Astrocyte (in vitro differentiated cells and primary cell): Measurements from ENCODE around the gene NUMB. TPM values are rescaled to one million over a fixed set of nuclear protein-coding genes. Genes with fewer than 3 reads are reported as not detected.
"Not testable (repeated sequence)": the region's sequence is repeated elsewhere in the genome, so short reads cannot be mapped to it uniquely, and the experiment has no call there.

Experiments
- DNase-seq: peaks from one replicate; pipeline ENCODE4 v3.0.0-alpha.2; 2010; ENCODE audit warnings: low read depth
- FAIRE-seq: peaks from 2 replicates; lab custom pipeline; 2011; peaks lifted over from hg19 to GRCh38; lab: Jason Lieb, UNC
- H2AFZ ChIP-seq: 2 replicates; pipeline ENCODE4 v1.6.0; 2012; ENCODE audit warnings: low read depth, low read length, inconsistent platforms
- H3K27ac ChIP-seq: 2 replicates; pipeline ENCODE4 v1.5.1; 2011; ENCODE audit warnings: low read depth, low read length, inconsistent platforms
- H3K27me3 ChIP-seq: 2 replicates; pipeline ENCODE4 v1.6.0; 2011; ENCODE audit warnings: low read length, inconsistent platforms; ENCODE audit not compliant: insufficient read depth
- H3K36me3 ChIP-seq: 2 replicates; pipeline ENCODE4 v1.5.1; 2011; ENCODE audit warnings: low read length, inconsistent platforms; ENCODE audit not compliant: insufficient read depth
- H3K4me1 ChIP-seq: 2 replicates; pipeline ENCODE4 v1.5.1; 2011; ENCODE audit warnings: low read length, inconsistent platforms; ENCODE audit not compliant: insufficient read depth
- H3K4me2 ChIP-seq: 2 replicates; pipeline ENCODE4 v1.6.0; 2012; ENCODE audit warnings: low read length, inconsistent platforms
- H3K4me3 ChIP-seq: 2 replicates; pipeline ENCODE4 v1.5.1; 2011; ENCODE audit warnings: low read depth, mild to moderate bottlenecking, low read length, inconsistent platforms; ENCODE audit not compliant: insufficient read depth
- H3K79me2 ChIP-seq: 2 replicates; pipeline ENCODE4 v1.6.0; 2012; ENCODE audit warnings: mild to moderate bottlenecking, low read length, inconsistent platforms; ENCODE audit not compliant: insufficient read depth
- H3K9ac ChIP-seq: 2 replicates; pipeline ENCODE4 v1.6.0; 2012; ENCODE audit warnings: mild to moderate bottlenecking, low read length, inconsistent platforms
- H3K9me3 ChIP-seq: 2 replicates; pipeline ENCODE4 v1.5.1; 2012; ENCODE audit warnings: low read depth, mild to moderate bottlenecking, low read length, inconsistent platforms; ENCODE audit not compliant: insufficient read depth
- H4K20me1 ChIP-seq: 2 replicates; pipeline ENCODE4 v1.6.0; 2012; ENCODE audit warnings: low read length, inconsistent platforms; ENCODE audit not compliant: insufficient read depth
- H3K27ac Mint-ChIP-seq: one replicate; pipeline ENCODE4 v1.8.0; 2021; ENCODE audit warnings: mild to moderate bottlenecking, mixed read lengths; ENCODE audit not compliant: unreplicated experiment
- H3K27me3 Mint-ChIP-seq: one replicate; pipeline ENCODE4 v1.8.0; 2021; ENCODE audit warnings: low read depth, mixed read lengths; ENCODE audit not compliant: unreplicated experiment
- H3K36me3 Mint-ChIP-seq: one replicate; pipeline ENCODE4 v1.8.0; 2021; ENCODE audit warnings: low read depth, mixed read lengths; ENCODE audit not compliant: unreplicated experiment
- H3K4me1 Mint-ChIP-seq: one replicate; pipeline ENCODE4 v1.8.0; 2021; ENCODE audit warnings: low read depth, mixed read lengths; ENCODE audit not compliant: unreplicated experiment
- H3K4me3 Mint-ChIP-seq: one replicate; pipeline ENCODE4 v1.8.0; 2021; ENCODE audit warnings: mild to moderate bottlenecking, moderate library complexity, mixed read lengths; ENCODE audit not compliant: unreplicated experiment
- H3K9me3 Mint-ChIP-seq: one replicate; pipeline ENCODE4 v1.8.0; 2021; ENCODE audit warnings: mild to moderate bottlenecking, mixed read lengths; ENCODE audit not compliant: unreplicated experiment
- EZH2 ChIP-seq: IDR thresholded peaks from 2 replicates; pipeline ENCODE4 v1.6.1; 2012; ENCODE audit warnings: mild to moderate bottlenecking, low read length, inconsistent platforms; ENCODE audit not compliant: insufficient read depth
- total RNA-seq: library from RNA; stranded (reverse); gene quantifications from 2 replicates; pipeline ENCODE4 v1.2.1, GENCODE V29; 2021
- TF ChIP-seq, protein P1 (sequence below): IDR thresholded peaks from 2 replicates; pipeline ENCODE4 v1.5.1; 2011; ENCODE audit warnings: low read depth, mild to moderate bottlenecking, inconsistent platforms, low read length, moderate library complexity; ENCODE audit not compliant: insufficient read depth

The NUMB gene
- total RNA-seq, 1 donor from 2014 or later: 93.9 TPM

DNA sequence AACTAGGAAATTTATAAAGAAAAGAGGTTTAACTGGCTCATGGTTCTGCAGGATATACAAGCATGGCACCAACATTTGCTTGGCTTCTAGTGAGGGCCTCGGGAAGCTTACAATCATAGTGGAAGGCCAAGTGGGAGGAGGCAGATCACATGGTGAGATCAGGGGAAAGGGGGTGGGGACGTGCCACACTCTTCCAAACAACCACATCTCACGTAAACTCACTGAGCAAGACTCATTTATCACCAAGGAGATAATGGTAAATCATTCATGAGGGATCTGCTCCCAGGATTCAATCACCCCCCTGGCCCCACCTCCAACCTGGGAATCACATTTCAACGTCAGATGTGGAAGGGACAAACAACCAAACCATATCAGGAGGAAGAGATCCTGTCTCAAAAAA lies 35.8 kb downstream of the NUMB start:
- Histone ChIP-seq H3K4me2 (no peak overlapping the region), H3K79me2 (peaks cover 92% of the 10 kb centered on the region), H3K4me1 (peaks cover 7% of the 10 kb centered on the region), H3K9ac (no peak overlapping the region), H3K36me3 (peaks cover 5% of the 10 kb centered on the region), H3K27me3 (no peaks in the 10 kb centered on the region), H4K20me1 (peaks cover 58% of the 10 kb centered on the region), H3K27ac (no peak overlapping the region), H2AFZ (no peak overlapping the region), H3K9me3 (no peaks in the 10 kb centered on the region), H3K4me3 (no peak overlapping the region)
- peaks cover 10% of the 10 kb centered on the region for H3K36me3 Mint-ChIP-seq
- no peaks in the 10 kb centered on the region for H3K27me3 Mint-ChIP-seq
- no peak for FAIRE-seq
- no peak for DNase-seq
- TF ChIP-seq EZH2: no peak
- TF ChIP-seq, protein P1, sequence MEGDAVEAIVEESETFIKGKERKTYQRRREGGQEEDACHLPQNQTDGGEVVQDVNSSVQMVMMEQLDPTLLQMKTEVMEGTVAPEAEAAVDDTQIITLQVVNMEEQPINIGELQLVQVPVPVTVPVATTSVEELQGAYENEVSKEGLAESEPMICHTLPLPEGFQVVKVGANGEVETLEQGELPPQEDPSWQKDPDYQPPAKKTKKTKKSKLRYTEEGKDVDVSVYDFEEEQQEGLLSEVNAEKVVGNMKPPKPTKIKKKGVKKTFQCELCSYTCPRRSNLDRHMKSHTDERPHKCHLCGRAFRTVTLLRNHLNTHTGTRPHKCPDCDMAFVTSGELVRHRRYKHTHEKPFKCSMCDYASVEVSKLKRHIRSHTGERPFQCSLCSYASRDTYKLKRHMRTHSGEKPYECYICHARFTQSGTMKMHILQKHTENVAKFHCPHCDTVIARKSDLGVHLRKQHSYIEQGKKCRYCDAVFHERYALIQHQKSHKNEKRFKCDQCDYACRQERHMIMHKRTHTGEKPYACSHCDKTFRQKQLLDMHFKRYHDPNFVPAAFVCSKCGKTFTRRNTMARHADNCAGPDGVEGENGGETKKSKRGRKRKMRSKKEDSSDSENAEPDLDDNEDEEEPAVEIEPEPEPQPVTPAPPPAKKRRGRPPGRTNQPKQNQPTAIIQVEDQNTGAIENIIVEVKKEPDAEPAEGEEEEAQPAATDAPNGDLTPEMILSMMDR: no peak
- H3K9me3 Mint-ChIP-seq: no peaks in the 10 kb centered on the region
- peaks cover 6% of the 10 kb centered on the region for H3K4me1 Mint-ChIP-seq
- H3K4me3 Mint-ChIP-seq: no peak overlapping the region
- H3K27ac Mint-ChIP-seq: peak overlapping the region; percentile 27

DNA sequence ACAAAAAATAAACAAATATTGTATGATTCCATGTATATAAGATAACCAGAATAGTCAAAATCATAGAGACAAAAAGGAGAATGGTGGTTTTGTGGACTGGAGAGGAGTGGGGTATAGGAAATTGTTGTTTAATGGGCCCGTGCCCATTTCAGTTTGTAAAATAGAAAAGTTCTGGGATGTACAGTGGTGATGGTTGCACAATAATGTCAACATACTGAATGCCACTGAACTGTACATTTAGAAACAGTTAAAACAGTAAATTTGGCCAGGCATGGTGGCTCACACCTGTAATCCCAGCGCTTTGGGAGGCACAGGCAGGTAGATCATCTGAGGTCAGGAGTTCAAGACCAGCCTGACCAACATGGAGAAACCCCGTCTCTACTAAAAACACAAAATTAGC lies 40.1 kb downstream of the NUMB start:
- H3K9me3 ChIP-seq: no peaks in the 10 kb centered on the region
- Mint-ChIP-seq H3K4me1 (no peaks in the 10 kb centered on the region), H3K36me3 (peaks cover 18% of the 10 kb centered on the region), H3K9me3 (no peaks in the 10 kb centered on the region), H3K27me3 (no peaks in the 10 kb centered on the region), H3K27ac (no peak overlapping the region), H3K4me3 (no peak overlapping the region)
- DNase-seq (no peak), FAIRE-seq (no peak)
- H2AFZ ChIP-seq: no peak overlapping the region
- TF ChIP-seq, protein P1: no peak
- TF ChIP-seq EZH2: no peak
- H3K36me3 ChIP-seq: peaks cover 5% of the 10 kb centered on the region
- H3K79me2 ChIP-seq: peaks cover 90% of the 10 kb centered on the region
- H3K4me2 ChIP-seq: no peak overlapping the region
- peaks cover 73% of the 10 kb centered on the region for H4K20me1 ChIP-seq
- no peak overlapping the region for H3K4me3 ChIP-seq
- no peaks in the 10 kb centered on the region for H3K27me3 ChIP-seq
- H3K4me1 ChIP-seq: no peaks in the 10 kb centered on the region
- no peak overlapping the region for H3K27ac ChIP-seq
- no peak overlapping the region for H3K9ac ChIP-seq

DNA sequence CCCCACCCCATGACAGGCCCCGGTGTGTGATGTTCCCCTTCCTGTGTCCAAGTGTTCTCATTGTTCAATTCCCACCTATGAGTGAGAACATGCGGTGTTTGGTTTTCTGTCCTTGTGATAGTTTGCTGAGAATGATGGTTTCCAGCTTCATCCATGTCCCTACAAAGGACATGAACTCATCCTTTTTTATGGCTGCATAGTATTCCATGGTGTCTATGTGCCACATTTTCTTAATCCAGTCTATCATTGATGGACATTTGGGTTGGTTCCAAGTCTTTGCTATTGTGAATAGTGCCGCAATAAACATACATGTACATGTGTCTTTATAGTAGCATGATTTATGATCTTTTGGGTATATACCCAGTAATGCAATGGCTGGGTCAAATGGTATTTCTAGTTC lies 52.1 kb downstream of the NUMB start:
- H3K36me3 ChIP-seq: not testable (repeated sequence)

More for the DNA sequence above, 52.1 kb downstream of the NUMB start:
- not testable (repeated sequence) for H3K27me3 ChIP-seq, H3K4me3 Mint-ChIP-seq, H3K4me1 ChIP-seq, H3K4me1 Mint-ChIP-seq, FAIRE-seq, H3K9me3 ChIP-seq, H3K9ac ChIP-seq, DNase-seq, H3K9me3 Mint-ChIP-seq, H3K4me3 ChIP-seq, H3K27ac Mint-ChIP-seq, H3K27me3 Mint-ChIP-seq, H3K4me2 ChIP-seq, H3K27ac ChIP-seq, H2AFZ ChIP-seq
- Histone ChIP-seq H3K79me2 (peaks cover 55% of the 10 kb centered on the region), H4K20me1 (peaks cover 40% of the 10 kb centered on the region)
- H3K36me3 Mint-ChIP-seq: peaks cover 15% of the 10 kb centered on the region
